ENCODE data around the gene POLR3E. TPM values are rescaled to one million over a fixed set of nuclear protein-coding genes. Genes with fewer than 3 reads are reported as not detected.

Gene POLR3E
- total RNA-seq, 1 experiment from 2014 or later = 65.0 TPM

- TF ChIP-seq ZFX (IDR thresholded peaks at IDR 0.05) (no peak), REST (IDR thresholded peaks at IDR 0.05; ENCODE audit: low read depth) (no peak), EGR1 (IDR thresholded peaks at IDR 0.05; ENCODE audit: low read depth) (no peak), CBX3 (IDR thresholded peaks at IDR 0.05; ENCODE audit: low read depth) (no peak), MAX (IDR thresholded peaks at IDR 0.05) (no peak), TCF7L2 (IDR thresholded peaks at IDR 0.05; ENCODE audit: borderline replicate concordance, extremely low read depth, insufficient read depth, insufficient read length) (no peak), EZH2 (IDR thresholded peaks at IDR 0.05) (no peak)
- TF ChIP-seq, protein P1, sequence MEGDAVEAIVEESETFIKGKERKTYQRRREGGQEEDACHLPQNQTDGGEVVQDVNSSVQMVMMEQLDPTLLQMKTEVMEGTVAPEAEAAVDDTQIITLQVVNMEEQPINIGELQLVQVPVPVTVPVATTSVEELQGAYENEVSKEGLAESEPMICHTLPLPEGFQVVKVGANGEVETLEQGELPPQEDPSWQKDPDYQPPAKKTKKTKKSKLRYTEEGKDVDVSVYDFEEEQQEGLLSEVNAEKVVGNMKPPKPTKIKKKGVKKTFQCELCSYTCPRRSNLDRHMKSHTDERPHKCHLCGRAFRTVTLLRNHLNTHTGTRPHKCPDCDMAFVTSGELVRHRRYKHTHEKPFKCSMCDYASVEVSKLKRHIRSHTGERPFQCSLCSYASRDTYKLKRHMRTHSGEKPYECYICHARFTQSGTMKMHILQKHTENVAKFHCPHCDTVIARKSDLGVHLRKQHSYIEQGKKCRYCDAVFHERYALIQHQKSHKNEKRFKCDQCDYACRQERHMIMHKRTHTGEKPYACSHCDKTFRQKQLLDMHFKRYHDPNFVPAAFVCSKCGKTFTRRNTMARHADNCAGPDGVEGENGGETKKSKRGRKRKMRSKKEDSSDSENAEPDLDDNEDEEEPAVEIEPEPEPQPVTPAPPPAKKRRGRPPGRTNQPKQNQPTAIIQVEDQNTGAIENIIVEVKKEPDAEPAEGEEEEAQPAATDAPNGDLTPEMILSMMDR (IDR thresholded peaks at IDR 0.05 in 2 of 3, conservative IDR thresholded peaks at IDR 0.05 in 1 of 3; ENCODE audit: borderline replicate concordance in 1 of 3, insufficient read depth in 1 of 3, low read depth in 2 of 3, low read length in 2 of 3) = no peak
- peak overlapping the region; percentile 48 for H3K9ac ChIP-seq (ENCODE audit: low read length)
- H3K27me3 ChIP-seq (ENCODE audit: insufficient read depth, low read length) = no peaks in the 10 kb centered on the region
- RAD21 ChIA-PET (ENCODE audit: low non-redundant PET in 1 of 2, low total read pairs in 2 of 2, uncharacterized antibody in 2 of 2, unreplicated experiment in 2 of 2) = interaction anchor here in 1 of 2 experiments (0.8 kb wide), 1 partner anchor 18 kb away, joined by 5 read pairs; no protein-coding TSS in a partner anchor
- DNase-seq (ENCODE audit: low read depth, low spot score) (no peak), ATAC-seq (no peak)
- intact Hi-C loops (cut with micrococcal nuclease) = loop anchor here (1.0 to 10.0 kb wide), 3 partner anchors 90 to 292 kb away; partner anchors contain the start of genes EEF2K, MOSMO and PDZD9
- no TSS peak for BruUV-seq (replicated peaks)
- peak overlapping the region; percentile 100 for H2AFZ ChIP-seq (ENCODE audit: low read depth, low read length, poor library complexity, severe bottlenecking)
- no peaks in the 10 kb centered on the region for H3K9me2 ChIP-seq (ENCODE audit: insufficient read depth)
- POLR2A ChIA-PET = interaction anchor here (0.6 to 0.7 kb wide), 2 partner anchors 8 to 306 kb away, joined by 3 to 7 read pairs; no protein-coding TSS in a partner anchor
- H3K27ac ChIP-seq (ENCODE audit: low read depth, low read length) = peak overlapping the region; percentile 23; the same call in 1 of the 2 replicates
- peak overlapping the region; percentile 86 for H3K4me2 ChIP-seq (ENCODE audit: low read length)
- H4K20me1 ChIP-seq (ENCODE audit: insufficient read depth) = no peaks in the 10 kb centered on the region; the same call in 1 of the 2 replicates
- CTCF ChIA-PET = no interaction called here
- H3K9me3 ChIP-seq (ENCODE audit: control insufficient read depth in 1 of 2, insufficient read depth in 1 of 2, low read depth in 1 of 2, low read length in 2 of 2) = no peaks in the 10 kb centered on the region
- peak overlapping the region; percentile 33 to 59 for H3K4me3 ChIP-seq (replicated peaks in 1 of 2; ENCODE audit: low read depth in 1 of 2, low read length in 2 of 2)
- peaks cover 40% of the 10 kb centered on the region for H3K79me2 ChIP-seq (ENCODE audit: insufficient read depth, low read length)
- peaks cover 0 to 10% of the 10 kb centered on the region in 2 experiments; a peak in 1 of 4 replicates for H3K36me3 ChIP-seq (ENCODE audit: control insufficient read depth in 1 of 2, insufficient read depth in 2 of 2, low read length in 2 of 2)
- peaks cover 6 to 19% of the 10 kb centered on the region in 2 experiments; a peak in 3 of 4 replicates for H3K4me1 ChIP-seq (ENCODE audit: control insufficient read depth in 1 of 2, insufficient read depth in 2 of 2, low read length in 2 of 2)
Observed at GRCh38 chr16:22296225-22297113, 740 bp upstream of the POLR3E start.
